HCT116 (cell line): ENCODE results near the gene MELTF. TPM values are rescaled to one million over a fixed set of nuclear protein-coding genes. Genes with fewer than 3 reads are reported as not detected.

Source experiments
- ATAC-seq: fragments of 200-7000 bp; cut with Tn5 transposase; 2 replicates; pipeline ENCODE4 v1.9.1; 2020; ENCODE audit warnings: mild to moderate bottlenecking, moderate library complexity
- BruUV-seq: library from RNA; stranded (reverse); fragments of 400-500 nt; replicated peaks from 2 replicates; lab custom pipeline; 2021; lab: Mats Ljungman, UMichigan
- CTCF ChIA-PET: fragments of 300-600 bp; sonication (Branson Sonifier 250); formaldehyde crosslinking; loops from one replicate; lab custom pipeline; 2021; ENCODE audit warnings: antibody characterized with exemption; lab: Charles Lee
- POLR2A ChIA-PET: fragments of 300-600, 350-600 bp; sonication (Branson Sonifier 250); formaldehyde crosslinking; loops from one replicate; lab custom pipeline; 2021; ENCODE audit warnings: antibody characterized with exemption; lab: Charles Lee
- RAD21 ChIA-PET, 2 experiments: fragments of 300-600 bp; sonication (Branson Sonifier 250); formaldehyde crosslinking; loops; one replicate each; lab custom pipeline; 2023; ENCODE audit warnings: low total read pairs in 2 of 2; ENCODE audit not compliant: uncharacterized antibody in 2 of 2, unreplicated experiment in 2 of 2, low non-redundant PET in 1 of 2; lab: Charles Lee
- DNase-seq: peaks from one replicate; pipeline ENCODE4 v3.0.0-alpha.2; 2010; ENCODE audit warnings: low read depth, low spot score
- H2AFZ ChIP-seq: fragments of 200-600 bp; shearing (Covaris generic), sonication (generic); 2 replicates; pipeline ENCODE4 v1.6.1; 2017; ENCODE audit warnings: low read depth, mixed run types, mixed read lengths, antibody characterized with exemption, low read length; ENCODE audit not compliant: poor library complexity, severe bottlenecking
- H3K27ac ChIP-seq: 2 replicates; pipeline ENCODE4 v1.5.1; 2012; ENCODE audit warnings: low read depth, low read length
- H3K27me3 ChIP-seq: fragments of 200-600 bp; sonication (generic); 2 replicates; pipeline ENCODE4 v1.6.1; 2016; ENCODE audit warnings: mixed run types, low read length, mixed read lengths; ENCODE audit not compliant: insufficient read depth
- H3K36me3 ChIP-seq, 2 experiments: fragments of 200-500 bp in 1 of 2; fragments of 200-600 bp in 1 of 2; sonication (Bioruptor generic) in 1 of 2; sonication (generic) in 1 of 2; 2 replicates each; pipeline versions ENCODE4 v1.5.1 to v1.6.1; 2014 to 2016; ENCODE audit warnings: low read length in 2 of 2, inconsistent platforms in 1 of 2, mixed read lengths in 1 of 2, mixed run types in 1 of 2; ENCODE audit not compliant: insufficient read depth in 2 of 2, control insufficient read depth in 1 of 2
- H3K4me1 ChIP-seq, 2 experiments: fragments of 200-600 bp in 1 of 2; sonication (generic) in 1 of 2; 2 replicates each; pipeline versions ENCODE4 v1.5.1 to v1.6.1; 2012 to 2017; ENCODE audit warnings: low read length in 2 of 2, inconsistent platforms in 1 of 2, mild to moderate bottlenecking in 1 of 2, mixed read lengths in 1 of 2, mixed run types in 1 of 2, moderate library complexity in 1 of 2; ENCODE audit not compliant: insufficient read depth in 2 of 2, control insufficient read depth in 1 of 2
- H3K4me2 ChIP-seq: fragments of 200-600 bp; sonication (generic); 2 replicates; pipeline ENCODE4 v1.6.1; 2017; ENCODE audit warnings: mixed run types, low read length, mixed read lengths
- H3K4me3 ChIP-seq, 2 experiments: fragments of 200-600 bp in 1 of 2; sonication (generic) in 1 of 2; replicated peaks in 1 of 2; 2 replicates each; pipeline ENCODE4 v1.5.1; 2011 to 2016; ENCODE audit warnings: low read length in 2 of 2, control low read depth in 1 of 2, low read depth in 1 of 2, mild to moderate bottlenecking in 1 of 2, mixed read lengths in 1 of 2, mixed run types in 1 of 2
- H3K79me2 ChIP-seq: fragments of 200-600 bp; sonication (generic); 2 replicates; pipeline ENCODE4 v1.6.1; 2017; ENCODE audit warnings: mild to moderate bottlenecking, mixed run types, low read length, moderate library complexity, mixed read lengths; ENCODE audit not compliant: insufficient read depth
- H3K9ac ChIP-seq: fragments of 200-600 bp; sonication (generic); 2 replicates; pipeline ENCODE4 v1.6.1; 2016; ENCODE audit warnings: low read length, mixed read lengths
- H3K9me2 ChIP-seq: fragments of 200-600 bp; sonication (generic), shearing (Covaris generic); 2 replicates; pipeline ENCODE4 v1.6.1; 2017; ENCODE audit warnings: mixed run types, mild to moderate bottlenecking, moderate library complexity; ENCODE audit not compliant: insufficient read depth
- H3K9me3 ChIP-seq, 2 experiments: fragments of 200-500 bp in 1 of 2; fragments of 200-600 bp in 1 of 2; sonication (Bioruptor generic) in 1 of 2; sonication (generic) in 1 of 2; 2 replicates each; pipeline ENCODE4 v1.6.1; 2014 to 2017; ENCODE audit warnings: low read length in 2 of 2, mixed read lengths in 2 of 2, inconsistent platforms in 1 of 2, low read depth in 1 of 2, mild to moderate bottlenecking in 1 of 2, mixed run types in 1 of 2, moderate library complexity in 1 of 2; ENCODE audit not compliant: control insufficient read depth in 1 of 2, insufficient read depth in 1 of 2
- H4K20me1 ChIP-seq: fragments of 200-600 bp; sonication (generic), shearing (Covaris generic); 2 replicates; pipeline ENCODE4 v1.6.1; 2017; ENCODE audit warnings: mixed run types, mild to moderate bottlenecking, moderate library complexity; ENCODE audit not compliant: insufficient read depth
- CBX3 ChIP-seq: IDR thresholded peaks from 2 replicates; pipeline ENCODE4 v1.6.1; 2012; ENCODE audit warnings: low read depth
- CTCF ChIP-seq, 3 experiments: fragments of 200-600 bp in 1 of 3; sonication (generic) in 1 of 3; IDR thresholded peaks in 2 of 3; conservative IDR thresholded peaks in 1 of 3; 2 replicates each; pipeline ENCODE4 v1.5.1; 2012 to 2017; ENCODE audit warnings: low read depth in 2 of 3, low read length in 2 of 3, antibody characterized with exemption in 1 of 3, borderline replicate concordance in 1 of 3, control low read depth in 1 of 3, mild to moderate bottlenecking in 1 of 3, mixed read lengths in 1 of 3, mixed run types in 1 of 3, moderate library complexity in 1 of 3; ENCODE audit not compliant: insufficient read depth in 1 of 3
- FOSL1 ChIP-seq: IDR thresholded peaks from 2 replicates; pipeline ENCODE4 v1.6.1; 2012; ENCODE audit warnings: low read depth
- POLR2AphosphoS5 ChIP-seq: IDR thresholded peaks from 2 replicates; pipeline ENCODE4 v1.6.1; 2011; ENCODE audit warnings: mild to moderate bottlenecking, low read depth, low read length, moderate library complexity
- REST ChIP-seq: IDR thresholded peaks from 2 replicates; pipeline ENCODE4 v1.6.1; 2012; ENCODE audit warnings: low read depth
- SRF ChIP-seq: IDR thresholded peaks from 2 replicates; pipeline ENCODE4 v1.6.1; 2012; ENCODE audit warnings: low read depth
- TCF7L2 ChIP-seq: IDR thresholded peaks from 2 replicates; pipeline ENCODE4 v1.7.0; 2011; ENCODE audit warnings: borderline replicate concordance, inconsistent platforms; ENCODE audit not compliant: insufficient read depth, insufficient read length; ENCODE audit errors: extremely low read depth
- YY1 ChIP-seq: IDR thresholded peaks from 2 replicates; pipeline ENCODE4 v1.6.1; 2011; ENCODE audit warnings: low read length, low read depth, moderate library complexity, mild to moderate bottlenecking; ENCODE audit not compliant: insufficient replicate concordance; ENCODE audit errors: extremely low read depth
- intact Hi-C: fragments of 100-400 bp; cut with micrococcal nuclease; formaldehyde crosslinking; loops from 2 replicates; pipeline ENCODE4 v1.10.0; 2022
- total RNA-seq: library from RNA; stranded (reverse); gene quantifications from one replicate; pipeline ENCODE4 v1.2.1, GENCODE V29; 2021; ENCODE audit not compliant: unreplicated experiment

MELTF gene
- total RNA-seq, 1 experiment from 2014 or later, result 47.6 TPM

- intact Hi-C loops, result no loop called here
- H3K4me2 ChIP-seq, result no peak overlapping the region
- no peak overlapping the region for H3K9ac ChIP-seq
- H4K20me1 ChIP-seq, result no peaks in the 10 kb centered on the region
- no peaks in the 10 kb centered on the region for H3K36me3 ChIP-seq
- ATAC-seq, result no peak
- H3K9me3 ChIP-seq, result no peaks in the 10 kb centered on the region
- CTCF ChIA-PET, result no interaction called here
- no peaks in the 10 kb centered on the region for H3K79me2 ChIP-seq
- BruUV-seq, result no TSS peak
- no peaks in the 10 kb centered on the region for H3K27me3 ChIP-seq
- RAD21 ChIA-PET, result no interaction called here
- H3K4me1 ChIP-seq, result peaks cover 5 to 14% of the 10 kb centered on the region in 2 experiments; a peak in 3 of 4 replicates
- TF ChIP-seq CBX3, result no peak
- TF ChIP-seq REST, result no peak
- TF ChIP-seq FOSL1, result no peak
- no peak for TF ChIP-seq YY1
- TF ChIP-seq SRF, result no peak
- no peak for TF ChIP-seq CTCF (IDR thresholded peaks at IDR 0.05 in 2 of 3, conservative IDR thresholded peaks at IDR 0.05 in 1 of 3; ENCODE audit: borderline replicate concordance in 1 of 3, insufficient read depth in 1 of 3, low read depth in 2 of 3, low read length in 2 of 3)
- TF ChIP-seq TCF7L2, result no peak
- TF ChIP-seq POLR2AphosphoS5, result no peak
- TF ChIP-seq, all 23 proteins: peak for 0
- POLR2A ChIA-PET, result no interaction called here
- Histone ChIP-seq H2AFZ (no peak overlapping the region), H3K9me2 (no peaks in the 10 kb centered on the region), H3K27ac (no peak overlapping the region), H3K4me3 (no peak overlapping the region)
- DNase-seq, result no peak
These were observed 17.7 kb downstream of the MELTF start for GRCh38 chr3:197011780-197012539.
